ENCODE results near the gene MCAT. TPM values are rescaled to one million over a fixed set of nuclear protein-coding genes. Genes with fewer than 3 reads are reported as not detected.

The MCAT gene
- total RNA-seq, 1 donor, result 13.8 TPM

- no peak overlapping the region for H3K4me3 ChIP-seq (ENCODE audit: low read depth, low read length)
- no peak for TF ChIP-seq CTCF (IDR thresholded peaks at IDR 0.05; ENCODE audit: insufficient read depth, low read depth, low read length)
- no peak for DNase-seq (ENCODE audit: low read depth)
Measured at GRCh38 chr22:43179911-43180195, 36.7 kb upstream of the MCAT start.

- TF ChIP-seq CTCF (IDR thresholded peaks at IDR 0.05; ENCODE audit: insufficient read depth, low read depth, low read length), result no peak
- DNase-seq (ENCODE audit: low read depth), result no peak
- no peak overlapping the region for H3K4me3 ChIP-seq (ENCODE audit: low read depth, low read length)
Measured at GRCh38 chr22:43179146-43179910, 36.1 kb upstream of the MCAT start.

DNA sequence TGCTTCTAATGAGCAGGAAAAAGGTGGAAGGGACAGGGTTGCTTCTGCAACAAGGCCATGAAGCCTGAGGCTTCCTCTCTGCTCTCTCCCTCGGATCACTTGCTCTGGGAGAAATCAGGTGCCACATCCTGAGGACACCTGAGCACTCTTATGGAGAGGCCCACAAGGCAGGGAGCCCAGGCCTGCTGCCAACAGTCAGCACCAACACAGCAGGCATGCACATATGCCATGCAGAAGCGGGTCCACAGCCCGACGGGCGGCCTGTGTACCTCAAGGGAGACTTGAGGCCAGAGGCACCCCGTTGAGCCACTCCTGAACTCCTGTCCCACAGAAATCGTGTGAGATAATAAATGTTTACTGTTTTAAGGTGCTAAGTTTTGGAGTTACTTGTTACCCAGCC lies 34.3 kb upstream of the MCAT start:
- DNase-seq (ENCODE audit: low read depth), result no peak
- no peak overlapping the region for H3K4me3 ChIP-seq (ENCODE audit: low read depth, low read length)
- TF ChIP-seq CTCF (IDR thresholded peaks at IDR 0.05; ENCODE audit: insufficient read depth, low read depth, low read length), result no peak

GRCh38 chr22:43176090-43176489 lies 32.9 kb upstream of the MCAT start:
- no peak for DNase-seq (ENCODE audit: low read depth)
- H3K4me3 ChIP-seq (ENCODE audit: low read depth, low read length), result no peak overlapping the region
- no peak for TF ChIP-seq CTCF (IDR thresholded peaks at IDR 0.05; ENCODE audit: insufficient read depth, low read depth, low read length)

DNA sequence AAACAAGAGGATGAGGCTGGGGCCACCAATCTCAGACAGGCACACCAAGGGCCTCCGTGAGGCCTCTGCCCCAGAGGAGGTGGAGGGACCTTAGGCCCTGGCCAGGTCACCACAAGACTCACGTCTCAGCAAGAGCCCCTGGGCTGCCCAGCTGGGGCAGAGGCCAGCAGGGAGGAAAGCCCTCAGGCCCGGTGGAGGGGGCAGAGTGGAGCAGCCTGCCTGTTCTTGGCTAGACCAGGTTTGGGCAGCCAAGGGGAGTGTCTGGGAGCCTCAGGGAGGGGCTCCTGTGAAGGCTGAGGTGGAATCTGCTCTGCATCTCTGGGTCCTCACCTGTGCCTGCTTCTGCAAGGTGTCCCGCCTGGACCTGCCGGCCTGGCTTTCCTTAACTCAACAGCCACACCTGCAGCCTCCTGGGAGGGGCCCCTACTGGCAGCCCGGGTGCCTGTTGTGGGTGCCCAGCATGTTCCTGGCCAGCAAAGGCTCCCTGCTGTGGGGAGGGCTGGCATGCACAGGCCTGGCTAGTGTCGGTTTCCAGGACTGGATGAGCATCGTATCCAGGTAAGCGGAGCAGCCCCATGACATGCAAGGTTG lies 31.8 kb upstream of the MCAT start:
- TF ChIP-seq CTCF (IDR thresholded peaks at IDR 0.05; ENCODE audit: insufficient read depth, low read depth, low read length), result no peak
- DNase-seq (ENCODE audit: low read depth), result no peak
- no peak overlapping the region for H3K4me3 ChIP-seq (ENCODE audit: low read depth, low read length)

- DNase-seq (ENCODE audit: low read depth), result no peak
- TF ChIP-seq CTCF (IDR thresholded peaks at IDR 0.05; ENCODE audit: insufficient read depth, low read depth, low read length), result no peak
- H3K4me3 ChIP-seq (ENCODE audit: low read depth, low read length), result no peak overlapping the region
Measured at GRCh38 chr22:43173976-43174720, 30.9 kb upstream of the MCAT start.

All from fibroblast of villous mesenchyme (primary cell).